ENCODE measurements around the gene SLCO2A1. TPM values are rescaled to one million over a fixed set of nuclear protein-coding genes. Genes with fewer than 3 reads are reported as not detected.
A peak's percentile ranks its signal among the peaks of the same experiment; 100 is the strongest.

SLCO2A1 gene
- total RNA-seq, 6 donors from 2014 or later: 56.2 to 308 (median 133) TPM

GRCh38 chr3:134014270-134014669, 15.5 kb downstream of the SLCO2A1 start:
- H3K9me3 ChIP-seq: no peaks in the 10 kb centered on the region
- 98 to 100% methylated on average over 2 of the region's 2 CpGs for WGBS, 2 donors

GRCh38 chr3:134013280-134013679, 16.4 kb downstream of the SLCO2A1 start:
- ATAC-seq (ENCODE audit: low FRiP score in 2 of 2) (no peak), DNase-seq (no peak)
- H3K9me3 ChIP-seq: no peaks in the 10 kb centered on the region
- TF ChIP-seq POLR2A (IDR thresholded peaks at IDR 0.05) (no peak), CTCF (IDR thresholded peaks at IDR 0.05) (no peak), EP300 (IDR thresholded peaks at IDR 0.05) (no peak), POLR2AphosphoS5 (IDR thresholded peaks at IDR 0.05) (no peak)
- H3K4me1 ChIP-seq: peaks cover 8 to 14% (median 10%) of the 10 kb centered on the region in 4 donors
- no peaks in the 10 kb centered on the region for H3K27me3 ChIP-seq
- no peak overlapping the region for H3K4me3 ChIP-seq
- H3K27ac ChIP-seq: no peak overlapping the region
- peaks cover 0 to 10% (median 0%) of the 10 kb centered on the region in 4 donors for H3K36me3 ChIP-seq
- 56 to 85% methylated on average over 3 of the region's 3 CpGs for WGBS, 2 donors

More at GRCh38 chr3:134014270-134014669, 15.5 kb downstream of the SLCO2A1 start:
- peaks cover 0 to 12% (median 6%) of the 10 kb centered on the region in 4 donors for H3K4me1 ChIP-seq
- no peak for ATAC-seq (ENCODE audit: low FRiP score in 2 of 2)
- H3K27ac ChIP-seq: peak overlapping the region in 1 of 4 donors; percentile 29
- DNase-seq: no peak
- TF ChIP-seq EP300 (IDR thresholded peaks at IDR 0.05): no peak
- H3K36me3 ChIP-seq: peaks cover 0 to 10% (median 0%) of the 10 kb centered on the region in 4 donors
- no peaks in the 10 kb centered on the region for H3K27me3 ChIP-seq
- no peak overlapping the region for H3K4me3 ChIP-seq

GRCh38 chr3:134009345-134010000, 20.3 kb downstream of the SLCO2A1 start:
- no peak for ATAC-seq (ENCODE audit: low FRiP score in 2 of 2)
- 92 to 97% methylated on average over 5 of the region's 5 CpGs for WGBS, 2 donors
- H3K36me3 ChIP-seq: peaks cover 0 to 5% (median 0%) of the 10 kb centered on the region in 4 donors

GRCh38 chr3:134008630-134009156, 21.0 kb downstream of the SLCO2A1 start:
- 11 to 31% methylated on average over 2 of the region's 2 CpGs for whole genome bisulfite sequencing, 2 donors
- Histone ChIP-seq H3K9me3 (peaks cover 0 to 4% (median 0%) of the 10 kb centered on the region in 4 donors), H3K36me3 (no peaks in the 10 kb centered on the region), H3K4me1 (peaks cover 6 to 13% (median 9%) of the 10 kb centered on the region in 4 donors), H3K27ac (peak overlapping the region in 1 of 4 donors; percentile 57), H3K4me3 (no peak overlapping the region), H3K27me3 (no peaks in the 10 kb centered on the region)
- ATAC-seq (ENCODE audit: low FRiP score in 2 of 2): no peak
- DNase-seq: no peak
- TF ChIP-seq EP300 (IDR thresholded peaks at IDR 0.05): peak in 2 of 4 donors; percentile 24 to 29
- peak; percentile 39 to 80 for TF ChIP-seq POLR2AphosphoS5 (IDR thresholded peaks at IDR 0.05)
- TF ChIP-seq POLR2A (IDR thresholded peaks at IDR 0.05): no peak
- no peak for TF ChIP-seq CTCF (IDR thresholded peaks at IDR 0.05)

More at GRCh38 chr3:134009345-134010000, 20.3 kb downstream of the SLCO2A1 start:
- H3K9me3 ChIP-seq: peaks cover 0 to 3% (median 0%) of the 10 kb centered on the region in 4 donors
- H3K27me3 ChIP-seq: no peaks in the 10 kb centered on the region
- peaks cover 8 to 13% (median 10%) of the 10 kb centered on the region in 4 donors for H3K4me1 ChIP-seq
- TF ChIP-seq EP300 (IDR thresholded peaks at IDR 0.05): no peak
- no peak overlapping the region for H3K4me3 ChIP-seq
- H3K27ac ChIP-seq: peak overlapping the region in 1 of 4 donors; percentile 57
- DNase-seq: no peak

GRCh38 chr3:134007819-134008218, 21.9 kb downstream of the SLCO2A1 start:
- H3K27ac ChIP-seq: no peak overlapping the region
- ATAC-seq (ENCODE audit: low FRiP score in 2 of 2) (no peak), DNase-seq (no peak)
- WGBS, 2 donors: 62 to 65% methylated on average over 3 of the region's 3 CpGs
- no peaks in the 10 kb centered on the region for H3K27me3 ChIP-seq
- H3K4me3 ChIP-seq: no peak overlapping the region
- TF ChIP-seq EP300 (IDR thresholded peaks at IDR 0.05) (no peak), POLR2AphosphoS5 (IDR thresholded peaks at IDR 0.05) (no peak), CTCF (IDR thresholded peaks at IDR 0.05) (no peak), POLR2A (IDR thresholded peaks at IDR 0.05) (no peak)
- peaks cover 0 to 2% (median 0%) of the 10 kb centered on the region in 4 donors for H3K36me3 ChIP-seq
- H3K4me1 ChIP-seq: peaks cover 9 to 14% (median 11%) of the 10 kb centered on the region in 4 donors
- peaks cover 0 to 4% (median 0%) of the 10 kb centered on the region in 4 donors for H3K9me3 ChIP-seq
